WI38 (cell line): ENCODE measurements around the gene NFATC4.
"Not testable (repeated sequence)": the region's sequence is repeated elsewhere in the genome, so short reads cannot be mapped to it uniquely, and the experiment has no call there.

Experiments
- H3K4me3 ChIP-seq: 2 replicates; pipeline ENCODE4 v1.5.1; 2011; ENCODE audit warnings: low read depth, mild to moderate bottlenecking, control low read depth, low read length
- TF ChIP-seq, protein P1 (sequence below): IDR thresholded peaks from 2 replicates; pipeline ENCODE4 v1.5.1; 2012; ENCODE audit warnings: low read depth, mild to moderate bottlenecking, control low read depth, low read length

Gene NFATC4

DNA sequence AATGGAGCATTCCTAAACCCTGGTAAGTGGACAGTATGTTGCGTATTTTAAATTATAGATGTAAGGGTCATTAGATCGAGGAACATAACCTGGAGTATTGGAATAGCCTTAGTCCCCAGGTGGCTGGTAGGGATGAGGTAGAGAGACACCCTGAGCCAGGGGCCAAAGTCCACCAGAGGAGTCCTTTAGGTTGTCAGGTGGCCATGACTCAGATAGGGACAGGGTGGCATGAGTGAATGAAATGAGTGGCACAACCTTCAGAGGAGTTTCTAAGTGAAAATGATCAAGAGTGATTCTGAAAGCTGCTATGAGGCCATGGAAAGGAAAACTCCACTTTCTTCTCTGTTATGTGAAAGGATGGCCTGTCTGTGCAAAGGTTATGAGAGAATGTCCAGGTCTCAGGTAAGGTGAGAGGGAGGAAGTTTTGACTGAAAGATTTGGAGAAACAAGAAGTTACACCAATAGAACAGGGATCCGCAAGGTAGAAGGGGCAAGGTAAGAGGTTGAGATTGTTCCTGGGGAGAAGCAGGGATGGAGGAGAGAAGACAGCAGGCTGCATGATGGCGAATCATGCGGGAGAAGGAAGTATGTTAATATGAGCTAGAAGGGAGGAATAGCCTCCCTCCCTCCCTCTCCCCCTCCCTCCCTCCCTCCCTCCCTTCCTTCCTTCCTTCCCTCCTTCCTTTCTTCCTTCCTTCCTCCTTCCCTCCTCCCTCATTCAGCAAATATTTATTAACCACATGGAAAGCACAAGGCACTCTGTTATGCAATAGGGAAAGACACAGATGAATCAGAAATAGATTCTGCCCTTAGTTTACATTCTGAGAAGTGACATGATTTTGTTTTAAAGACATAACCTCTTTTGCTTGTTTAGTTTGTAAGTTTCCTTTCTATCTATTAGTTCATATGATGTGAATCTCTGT is 14.2 kb upstream of the NFATC4 start:
- TF ChIP-seq, protein P1, sequence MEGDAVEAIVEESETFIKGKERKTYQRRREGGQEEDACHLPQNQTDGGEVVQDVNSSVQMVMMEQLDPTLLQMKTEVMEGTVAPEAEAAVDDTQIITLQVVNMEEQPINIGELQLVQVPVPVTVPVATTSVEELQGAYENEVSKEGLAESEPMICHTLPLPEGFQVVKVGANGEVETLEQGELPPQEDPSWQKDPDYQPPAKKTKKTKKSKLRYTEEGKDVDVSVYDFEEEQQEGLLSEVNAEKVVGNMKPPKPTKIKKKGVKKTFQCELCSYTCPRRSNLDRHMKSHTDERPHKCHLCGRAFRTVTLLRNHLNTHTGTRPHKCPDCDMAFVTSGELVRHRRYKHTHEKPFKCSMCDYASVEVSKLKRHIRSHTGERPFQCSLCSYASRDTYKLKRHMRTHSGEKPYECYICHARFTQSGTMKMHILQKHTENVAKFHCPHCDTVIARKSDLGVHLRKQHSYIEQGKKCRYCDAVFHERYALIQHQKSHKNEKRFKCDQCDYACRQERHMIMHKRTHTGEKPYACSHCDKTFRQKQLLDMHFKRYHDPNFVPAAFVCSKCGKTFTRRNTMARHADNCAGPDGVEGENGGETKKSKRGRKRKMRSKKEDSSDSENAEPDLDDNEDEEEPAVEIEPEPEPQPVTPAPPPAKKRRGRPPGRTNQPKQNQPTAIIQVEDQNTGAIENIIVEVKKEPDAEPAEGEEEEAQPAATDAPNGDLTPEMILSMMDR, result no peak

DNA sequence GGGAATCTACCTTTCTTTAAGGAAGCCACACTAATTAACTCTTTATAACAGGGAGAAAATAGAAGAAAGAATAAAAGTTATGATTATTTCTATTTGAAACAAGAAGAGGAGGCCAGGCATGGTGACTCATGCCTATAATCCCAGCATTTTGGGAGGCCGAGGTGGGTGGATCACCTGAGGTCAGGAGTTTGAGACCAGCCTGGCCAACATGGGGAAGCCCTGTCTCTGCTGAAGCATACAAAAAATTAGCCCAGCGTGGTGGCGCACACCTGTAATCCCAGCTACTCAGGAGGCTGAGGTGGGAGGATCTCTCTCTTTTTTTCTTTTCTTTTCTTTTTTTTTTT is 13.5 kb upstream of the NFATC4 start:
- H3K4me3 ChIP-seq, result not testable (repeated sequence)

More for the DNA sequence above, 14.2 kb upstream of the NFATC4 start:
- no peak overlapping the region for H3K4me3 ChIP-seq

DNA sequence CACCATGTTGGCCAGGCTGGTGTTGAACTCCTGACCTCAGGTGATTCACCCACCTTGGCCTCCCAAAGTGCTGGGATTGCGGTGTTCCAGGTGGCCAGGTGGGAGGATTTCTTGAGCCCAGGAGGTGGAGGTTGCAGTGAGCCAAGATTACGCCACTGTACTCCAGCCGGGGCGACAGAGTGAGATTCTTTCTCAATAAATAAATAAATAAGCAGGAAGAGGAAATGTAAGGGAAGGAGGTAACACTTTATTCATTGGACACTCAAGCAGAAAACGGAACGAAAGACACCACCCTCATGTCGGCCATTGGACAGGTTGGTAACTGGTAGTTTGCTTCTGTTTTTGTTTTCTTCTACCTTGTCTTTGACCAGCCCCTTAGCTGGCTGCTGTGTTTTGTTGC is 13.0 kb upstream of the NFATC4 start:
- H3K4me3 ChIP-seq, result no peak overlapping the region
- TF ChIP-seq, protein P1, result no peak

DNA sequence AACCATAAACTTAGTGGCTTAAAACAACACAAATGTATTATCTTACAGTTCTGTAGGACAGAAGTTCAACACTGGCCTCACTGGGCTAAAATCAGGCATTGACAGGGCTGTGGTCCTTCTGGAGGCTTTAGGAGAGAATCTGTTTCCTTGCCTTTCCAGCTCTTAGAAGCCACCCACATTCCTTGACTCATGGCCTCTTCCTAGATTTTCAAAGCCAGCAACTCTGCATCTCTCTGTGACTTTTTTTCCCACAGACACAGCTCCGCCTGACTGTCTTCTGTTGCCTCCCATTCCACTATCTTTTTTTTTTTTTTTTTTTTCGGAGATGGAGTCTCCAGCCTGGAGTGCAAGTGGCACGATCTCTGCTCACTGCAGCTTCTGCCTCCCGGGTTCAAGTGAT is 11.8 kb upstream of the NFATC4 start:
- H3K4me3 ChIP-seq, result no peak overlapping the region
- TF ChIP-seq, protein P1, result no peak

DNA sequence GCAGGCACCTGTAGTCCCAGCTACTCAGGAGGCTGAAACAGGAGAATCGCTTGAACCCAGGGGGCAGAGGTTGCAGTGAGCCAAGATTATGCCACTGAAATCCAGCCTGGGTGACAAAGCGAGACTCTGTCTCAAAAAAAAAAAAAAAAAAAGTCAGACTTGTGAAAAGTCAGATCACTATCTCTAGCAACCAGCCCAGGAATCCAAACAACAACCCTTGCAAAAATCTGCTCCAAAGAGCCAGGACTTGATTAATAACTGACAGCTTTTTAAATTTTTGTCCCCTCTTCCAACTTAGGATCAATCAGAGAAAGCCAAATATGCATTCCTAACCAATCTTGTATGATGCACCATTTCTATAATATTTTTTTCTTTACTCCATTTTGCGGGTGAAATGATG is 7.7 kb upstream of the NFATC4 start:
- TF ChIP-seq, protein P1, result no peak
- no peak overlapping the region for H3K4me3 ChIP-seq

DNA sequence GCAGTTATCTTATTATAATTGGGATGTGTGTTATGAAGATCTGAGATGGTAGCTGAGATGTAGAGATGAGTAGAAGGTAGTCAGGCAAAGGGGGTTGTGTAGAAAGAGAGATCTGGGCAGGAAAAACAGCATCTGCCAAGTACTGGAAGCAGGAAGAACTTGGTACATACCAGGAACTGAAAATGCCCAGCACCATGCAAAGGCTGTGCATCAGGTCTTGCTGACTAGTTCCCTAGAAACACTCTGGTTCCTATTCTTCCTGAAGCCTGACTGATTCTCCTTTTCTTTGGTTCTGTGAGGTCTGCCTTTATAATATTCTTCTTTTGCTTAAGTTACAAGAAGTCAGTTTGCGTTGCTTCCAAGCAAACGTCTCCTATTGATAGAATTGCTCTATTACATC is 6.7 kb upstream of the NFATC4 start:
- H3K4me3 ChIP-seq, result no peak overlapping the region
- TF ChIP-seq, protein P1, result no peak

DNA sequence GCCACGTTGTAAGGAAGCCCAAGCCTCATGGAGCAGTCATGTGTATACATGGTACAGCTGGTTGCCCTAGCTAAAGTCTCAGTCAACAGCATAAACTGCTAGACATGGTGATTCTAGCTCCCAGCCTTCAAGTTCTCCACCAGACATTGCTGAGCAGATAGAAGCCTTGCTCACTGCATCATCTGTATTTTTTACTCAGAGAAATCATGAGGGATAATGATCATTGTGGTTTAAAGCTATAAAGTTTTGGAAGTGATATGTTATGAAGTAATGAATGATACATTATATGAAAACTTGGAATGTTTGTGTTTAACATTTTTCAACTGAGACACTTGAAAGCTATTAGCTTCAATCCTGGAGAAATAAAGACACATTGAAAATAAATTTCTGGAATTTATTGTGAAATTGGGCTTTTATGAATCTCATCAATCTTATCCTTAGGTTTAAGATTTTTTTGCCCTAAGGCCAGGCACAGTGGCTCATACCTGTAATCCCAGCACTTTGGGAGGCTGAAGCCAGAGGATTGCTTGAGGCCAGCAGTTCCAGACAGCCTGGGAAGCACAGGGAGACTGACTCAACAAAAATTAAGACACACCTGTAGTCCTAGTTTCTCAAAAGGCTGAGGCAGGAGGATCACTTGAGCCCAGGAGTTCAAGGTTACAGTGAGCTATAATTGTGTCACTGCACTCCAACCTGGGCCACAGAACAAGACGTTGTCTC is 5.6 kb upstream of the NFATC4 start:
- TF ChIP-seq, protein P1, result no peak
- H3K4me3 ChIP-seq, result no peak overlapping the region
